IMR-90 (cell line): ENCODE results near the gene GPR17.

Experiments used
- CEBPB ChIP-seq: IDR thresholded peaks from 2 replicates; pipeline ENCODE4 v1.6.1; 2012; ENCODE audit warnings: low read depth, low read length, improper control_type of control experiment
- CHD1 ChIP-seq: IDR thresholded peaks from 2 replicates; pipeline ENCODE4 v1.6.1; 2012; ENCODE audit warnings: low read depth, low read length, improper control_type of control experiment
- CTCF ChIP-seq: conservative IDR thresholded peaks from 2 replicates; pipeline ENCODE4 v1.5.1; 2012; ENCODE audit warnings: mild to moderate bottlenecking, low read depth, low read length, improper control_type of control experiment
- MAFK ChIP-seq: IDR thresholded peaks from 2 replicates; pipeline ENCODE4 v1.6.1; 2012; ENCODE audit warnings: low read depth, low read length, improper control_type of control experiment
- NFE2L2 ChIP-seq: fragments of 150-350 bp; IDR thresholded peaks from 2 replicates; pipeline ENCODE4 v1.6.1; 2016; ENCODE audit warnings: low read depth, mild to moderate bottlenecking, low read length
- POLR2A ChIP-seq: IDR thresholded peaks from 2 replicates; pipeline ENCODE4 v1.6.1; 2012; ENCODE audit warnings: mild to moderate bottlenecking, low read depth, low read length
- RAD21 ChIP-seq: IDR thresholded peaks from 2 replicates; pipeline ENCODE4 v1.6.1; 2012; ENCODE audit warnings: low read length, improper control_type of control experiment
- RCOR1 ChIP-seq: IDR thresholded peaks from 2 replicates; pipeline ENCODE4 v1.6.1; 2012; ENCODE audit warnings: mild to moderate bottlenecking, low read length, improper control_type of control experiment; ENCODE audit not compliant: insufficient replicate concordance
- RFX5 ChIP-seq: IDR thresholded peaks from 2 replicates; pipeline ENCODE4 v1.8.0; 2012; ENCODE audit warnings: low read depth, mild to moderate bottlenecking, low read length, moderate library complexity
- SMC3 ChIP-seq: fragments of 150-350 bp; IDR thresholded peaks from 2 replicates; pipeline ENCODE4 v1.6.1; 2016; ENCODE audit warnings: low read depth, mild to moderate bottlenecking, antibody characterized with exemption, low read length, moderate library complexity
- USF2 ChIP-seq: fragments of 150-350 bp; IDR thresholded peaks from 2 replicates; pipeline ENCODE4 v1.6.1; 2017; ENCODE audit warnings: mild to moderate bottlenecking, antibody characterized with exemption, low read length, low read depth

GRCh38 chr2:127661072-127661649 is 15.2 kb downstream of the GPR17 start:
- TF ChIP-seq CTCF = no peak
- no peak for TF ChIP-seq RFX5
- no peak for TF ChIP-seq NFE2L2
- no peak for TF ChIP-seq USF2
- no peak for TF ChIP-seq RCOR1
- TF ChIP-seq SMC3 = no peak
- TF ChIP-seq RAD21 = no peak
- TF ChIP-seq POLR2A = no peak
- no peak for TF ChIP-seq CHD1
- no peak for TF ChIP-seq CEBPB
- TF ChIP-seq MAFK = no peak
